Activated CD8-positive, alpha-beta memory T cell treated with anti-CD3 and anti-CD28 coated beads, Interleukin-2, amount 50 U/mL, for 48 hours (primary cell): ENCODE results near the gene MRS2.
"Not testable (repeated sequence)": the region's sequence is repeated elsewhere in the genome, so short reads cannot be mapped to it uniquely, and the experiment has no call there.

Experiments used
- DNase-seq: peaks from one replicate; pipeline ENCODE4 v3.0.0-alpha.2; 2020

MRS2 gene

DNA sequence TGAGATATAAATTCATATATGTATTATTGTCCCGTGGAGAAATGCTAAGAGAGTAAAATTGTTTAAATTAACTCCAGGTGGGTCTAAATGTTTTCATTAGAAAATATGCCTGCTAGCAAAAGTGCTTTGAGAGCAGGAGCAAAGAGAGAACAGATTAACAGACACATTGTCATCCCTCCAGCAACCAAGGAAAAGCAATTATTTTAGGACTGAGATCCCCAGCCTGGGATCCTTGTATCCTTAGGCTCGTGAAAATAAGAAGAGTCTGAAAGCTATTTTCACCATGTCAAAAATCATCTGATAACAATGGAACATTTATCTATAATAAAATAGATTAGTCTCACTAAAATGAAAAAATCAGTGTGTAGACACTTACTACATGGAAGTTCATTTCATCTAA is 11.5 kb upstream of the MRS2 start:
- DNase-seq = no peak

DNA sequence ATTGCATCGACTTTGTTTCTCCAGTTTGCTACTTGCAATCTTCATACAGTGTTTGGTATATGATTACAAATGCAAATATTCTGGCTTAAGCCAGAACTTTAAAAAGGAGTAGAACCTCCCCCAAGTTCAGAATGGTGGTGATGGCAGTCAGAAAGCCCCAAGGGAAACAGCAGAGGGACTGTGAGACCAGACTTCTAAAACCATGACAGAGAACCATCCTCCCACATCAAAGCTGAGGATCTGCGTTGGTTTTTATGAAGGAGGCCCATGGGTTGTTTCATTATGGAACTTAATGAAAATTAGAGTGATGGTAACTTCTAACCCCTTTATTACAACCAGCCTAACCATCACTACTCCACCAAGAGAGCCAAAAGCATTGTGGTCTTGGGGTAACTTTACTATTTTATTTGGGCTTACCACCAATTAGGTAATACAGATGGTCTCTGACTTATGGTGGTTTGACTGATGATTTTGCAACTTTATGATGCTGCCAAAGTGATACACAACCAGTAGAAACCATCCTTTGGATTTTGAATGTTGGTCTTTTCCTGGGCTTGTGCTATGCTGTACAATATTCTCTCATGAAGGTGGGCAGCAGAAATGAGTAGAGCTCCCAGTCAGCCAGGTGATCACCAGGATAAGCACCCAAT is 10.9 kb upstream of the MRS2 start:
- no peak for DNase-seq

GRCh38 chr6:24394061-24394779 is 8.5 kb upstream of the MRS2 start:
- no peak for DNase-seq

DNA sequence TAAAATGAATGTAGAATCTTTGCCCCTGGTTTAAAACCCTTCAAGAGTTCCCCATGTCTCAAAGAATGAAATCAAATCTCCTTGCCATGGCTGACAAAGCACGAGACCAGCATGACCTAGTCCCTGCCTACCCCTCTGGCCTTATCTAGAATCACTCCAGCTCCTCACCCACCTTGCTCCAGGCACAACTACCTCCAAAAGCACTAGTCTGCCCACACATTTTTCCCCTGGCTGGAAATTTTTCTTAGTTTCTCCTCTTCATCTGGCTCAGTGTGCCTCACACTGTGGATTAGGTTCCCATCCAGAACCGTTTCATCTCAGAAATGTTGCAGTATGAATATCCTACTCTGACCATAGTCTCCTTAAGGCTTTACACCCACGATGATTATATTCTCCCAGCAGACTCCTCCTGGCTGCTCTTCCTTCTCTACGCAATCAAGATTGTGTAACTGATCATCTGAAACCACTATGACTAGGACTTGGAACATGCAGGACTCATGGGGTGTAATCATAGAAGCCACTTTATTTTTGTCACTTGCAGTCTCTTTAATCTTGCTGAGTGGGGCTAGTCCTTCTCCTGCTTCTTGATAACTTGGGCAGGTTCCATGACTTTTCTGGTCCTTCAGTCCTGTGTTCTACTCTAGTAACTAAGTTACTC is 7.8 kb upstream of the MRS2 start:
- no peak for DNase-seq

GRCh38 chr6:24396824-24397223 is 5.9 kb upstream of the MRS2 start:
- DNase-seq = no peak

- no peak for DNase-seq
These were observed 5.1 kb upstream of the MRS2 start for GRCh38 chr6:24397631-24398030.

DNA sequence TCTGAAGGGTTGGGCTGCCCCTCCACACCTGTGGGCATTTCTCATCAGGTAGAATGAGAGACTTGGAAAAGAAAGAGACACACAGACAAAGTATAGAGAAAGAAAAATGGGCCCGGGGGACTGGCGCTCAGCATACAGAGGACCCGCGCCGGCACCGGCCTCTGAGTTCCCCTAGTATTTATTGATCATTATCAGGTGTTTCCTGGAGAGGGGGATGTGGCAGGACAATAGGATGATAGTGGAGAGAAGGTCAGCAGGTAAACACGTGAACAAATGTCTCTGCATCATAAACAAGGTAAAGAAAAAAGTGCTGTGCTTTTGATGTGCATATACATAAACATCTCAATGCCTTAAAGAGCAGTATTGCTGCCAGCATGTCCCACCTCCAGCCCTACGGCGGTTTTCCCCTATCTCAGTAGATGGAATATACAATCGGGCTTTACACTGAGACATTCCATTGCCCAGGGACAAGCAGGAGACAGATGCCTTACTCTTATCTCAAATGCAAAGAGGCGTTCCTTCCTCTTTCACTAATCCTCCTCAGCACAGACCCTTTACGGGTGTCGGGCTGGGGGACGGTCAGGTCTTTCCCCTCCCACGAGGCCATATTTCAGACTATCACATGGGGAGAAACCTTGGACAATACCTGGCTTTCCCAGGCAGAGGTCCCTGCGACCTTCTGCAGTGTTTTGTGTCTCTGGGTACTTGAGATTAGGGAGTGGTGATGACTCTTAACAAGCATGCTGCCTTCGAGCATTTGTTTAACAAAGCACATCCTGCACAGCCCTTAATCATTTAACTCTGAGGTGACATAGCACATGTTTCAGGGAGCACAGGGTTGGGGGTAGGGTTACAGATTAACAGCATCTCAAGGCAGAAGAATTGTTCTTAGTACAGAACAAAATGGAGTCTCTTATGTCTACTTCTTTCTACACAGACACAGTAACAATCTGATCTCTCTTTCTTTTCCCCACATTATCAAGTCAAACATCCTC is 2.4 kb upstream of the MRS2 start:
- DNase-seq = not testable (repeated sequence)

GRCh38 chr6:24401458-24401857 is 1.3 kb upstream of the MRS2 start:
- DNase-seq = no peak

GRCh38 chr6:24403501-24403824 is 727 bp downstream of the MRS2 start:
- no peak for DNase-seq

GRCh38 chr6:24405262-24405661 is 2.5 kb downstream of the MRS2 start:
- no peak for DNase-seq

DNA sequence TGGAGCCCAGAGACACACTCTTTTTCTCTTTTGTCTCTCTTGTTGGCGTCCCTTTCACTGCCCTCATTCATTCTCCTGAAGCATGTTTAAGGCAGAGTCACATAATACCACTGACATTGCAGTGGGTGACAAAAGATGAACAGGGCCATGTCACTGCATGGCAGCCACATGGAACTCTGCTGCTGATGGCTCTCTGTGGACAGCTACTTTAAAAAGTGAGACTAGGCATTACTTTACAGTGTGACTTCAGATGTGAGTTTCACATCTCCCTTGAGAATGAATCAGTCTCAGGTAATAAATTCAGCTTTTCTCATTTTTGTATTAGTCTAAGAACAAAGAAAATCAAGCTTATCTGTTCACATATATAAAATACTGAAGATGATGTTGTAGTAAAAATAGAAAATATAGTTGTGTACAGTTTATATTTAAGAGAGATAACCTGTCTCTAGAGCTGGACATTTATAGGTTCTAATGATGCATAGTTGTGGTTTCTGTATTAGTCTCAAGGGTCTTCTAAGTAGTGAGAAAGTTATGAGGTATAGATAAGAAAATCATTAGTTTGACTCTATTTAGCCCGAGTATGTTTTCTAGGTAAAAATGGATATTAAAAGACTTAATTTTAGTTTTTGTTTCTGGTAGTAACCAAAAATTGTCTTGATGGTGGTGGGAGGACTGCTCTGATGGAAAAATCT is 6.1 kb downstream of the MRS2 start:
- DNase-seq = no peak

- DNase-seq = no peak
These were observed 7.9 kb downstream of the MRS2 start for GRCh38 chr6:24410622-24411021.

DNA sequence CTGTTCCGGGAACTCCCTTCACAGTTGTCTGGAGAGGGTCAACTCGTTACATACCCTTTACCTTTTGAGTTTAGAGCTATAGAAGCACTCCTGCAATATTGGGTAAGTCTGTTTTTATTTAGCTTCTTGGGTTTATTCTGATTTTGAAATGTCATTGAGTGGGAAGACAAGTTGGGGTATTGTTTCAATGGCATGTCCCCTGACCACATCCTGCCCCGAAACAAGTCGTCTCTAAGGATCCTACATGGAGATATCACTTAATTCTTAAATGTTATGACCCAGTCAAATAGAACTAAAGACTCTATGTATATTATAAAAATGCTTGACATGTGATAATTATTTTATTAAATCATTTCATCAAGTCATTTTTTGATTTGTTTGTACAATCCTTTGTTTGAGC is 9.6 kb downstream of the MRS2 start:
- no peak for DNase-seq

DNA sequence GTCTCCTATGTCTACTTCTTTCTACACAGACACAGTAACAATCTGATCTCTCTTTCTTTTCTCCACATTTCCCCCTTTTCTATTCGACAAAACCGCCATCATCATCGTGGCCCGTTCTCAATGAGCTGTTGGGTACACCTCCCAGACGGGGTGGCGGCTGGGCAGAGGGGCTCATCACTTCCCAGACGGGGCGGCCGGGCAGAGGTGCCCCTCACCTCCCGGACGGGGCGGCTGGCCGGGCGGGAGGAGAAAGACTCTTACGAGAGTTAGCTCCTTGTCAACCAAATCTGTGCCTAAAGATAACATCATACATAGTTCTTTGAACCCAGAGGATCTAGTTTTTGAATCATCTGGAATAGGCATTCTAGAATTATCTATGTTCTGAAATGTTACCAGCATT is 11.8 kb downstream of the MRS2 start:
- DNase-seq = not testable (repeated sequence)

DNA sequence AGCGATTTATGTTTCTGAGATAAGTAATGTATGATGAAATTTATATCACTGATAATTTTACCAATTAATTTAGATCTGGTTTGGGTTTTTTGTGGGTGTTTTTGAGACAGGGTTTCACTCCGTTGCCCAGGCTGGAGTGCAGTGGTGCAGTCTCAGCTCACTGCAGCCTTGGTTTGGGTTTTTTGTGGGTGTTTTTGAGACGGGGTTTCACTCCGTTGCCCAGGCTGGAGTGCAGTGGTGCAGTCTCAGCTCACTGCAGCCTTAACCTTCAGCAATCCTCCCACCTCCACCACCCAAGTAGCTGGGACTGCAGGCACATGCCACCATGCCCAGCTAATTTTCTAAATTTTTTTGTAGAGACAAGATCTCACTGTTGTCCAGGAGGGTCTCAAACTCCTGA is 13.0 kb downstream of the MRS2 start:
- DNase-seq = no peak

DNA sequence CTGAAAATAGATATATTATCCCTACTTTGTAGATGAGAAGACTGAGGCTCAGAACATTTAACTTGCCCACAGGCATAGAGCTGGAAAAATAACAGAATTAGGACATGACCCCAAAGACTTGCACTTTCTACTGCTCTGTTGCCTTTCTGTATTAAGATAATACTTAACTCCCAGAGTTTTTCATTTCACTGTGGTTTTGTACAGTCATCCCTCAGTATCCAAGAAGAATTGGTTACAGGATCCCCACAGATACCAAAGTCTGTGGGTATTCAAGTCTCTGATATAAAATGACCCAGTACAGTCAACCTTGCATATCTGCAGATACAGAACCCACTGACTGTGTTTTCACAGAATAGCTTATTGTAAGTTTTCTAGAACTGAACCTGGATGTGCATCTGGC is 16.8 kb downstream of the MRS2 start:
- no peak for DNase-seq

GRCh38 chr6:24425091-24425490 is 22.4 kb downstream of the MRS2 start:
- no peak for DNase-seq

DNA sequence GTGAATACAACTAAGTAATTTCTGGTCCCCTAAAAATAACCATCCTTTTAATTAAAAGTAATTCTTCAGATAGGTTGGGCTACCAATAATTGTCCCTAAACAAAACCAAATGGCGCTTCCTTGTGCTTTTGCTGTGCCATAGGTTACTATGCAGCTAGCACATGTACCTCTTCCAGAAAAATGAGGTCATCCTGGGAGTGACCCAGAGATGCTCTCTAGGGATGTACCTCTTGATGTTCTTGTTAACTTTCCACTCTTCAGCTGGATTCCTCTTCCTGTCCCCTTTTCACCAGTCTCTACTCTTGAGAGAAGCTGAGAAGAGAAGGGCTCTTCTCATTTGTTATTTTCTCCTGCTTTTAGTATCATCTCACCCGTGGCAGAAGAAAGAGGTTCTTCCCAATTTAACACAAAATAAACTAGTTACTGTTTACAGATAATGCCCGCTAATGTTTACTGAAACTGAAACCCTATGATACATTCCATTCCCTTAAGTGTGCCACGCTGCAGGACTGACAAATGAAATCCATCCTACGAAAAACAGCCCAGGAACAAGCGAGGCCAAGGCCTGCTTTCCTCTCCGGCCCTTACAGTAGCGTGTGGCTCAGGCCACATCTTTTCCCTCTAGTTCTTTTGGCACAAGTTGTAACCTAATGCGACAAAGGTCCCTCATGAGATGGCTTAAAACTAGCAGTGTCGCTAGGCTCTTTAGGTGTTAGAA is 24.2 kb downstream of the MRS2 start:
- DNase-seq = no peak

GRCh38 chr6:24428615-24429014 is 25.9 kb downstream of the MRS2 start:
- no peak for DNase-seq

GRCh38 chr6:24429146-24429545 is 26.4 kb downstream of the MRS2 start:
- no peak for DNase-seq

- DNase-seq = no peak
These were observed 27.4 kb downstream of the MRS2 start for GRCh38 chr6:24430086-24430485.

- DNase-seq = no peak
These were observed 28.3 kb downstream of the MRS2 start for GRCh38 chr6:24431045-24431451.
